Measurements from ENCODE around the gene TSPAN11. TPM values are rescaled to one million over a fixed set of nuclear protein-coding genes. Genes with fewer than 3 reads are reported as not detected.

The TSPAN11 gene
- total RNA-seq, 1 experiment from 2014 or later: 4.6 TPM

GRCh38 chr12:30882706-30883105, 43.8 kb upstream of the TSPAN11 start:
- ATAC-seq (no peak), DNase-seq (ENCODE audit: low spot score) (no peak)
- Mint-ChIP-seq H3K36me3 (peaks cover 14% of the 10 kb centered on the region), H3K9me3 (peaks cover 17% of the 10 kb centered on the region), H3K27ac (no peak overlapping the region), H3K27me3 (ENCODE audit: low read depth) (peaks cover 29% of the 10 kb centered on the region), H3K4me1 (peaks cover 6% of the 10 kb centered on the region; the same call in 1 of the 2 replicates), H3K4me3 (no peak overlapping the region)
- no peak for TF ChIP-seq CBFB (CRISPR knock-in tag; IDR thresholded peaks at IDR 0.05; ENCODE audit: low read depth)
- no peak for TF ChIP-seq IRF2 (CRISPR knock-in tag; IDR thresholded peaks at IDR 0.05; ENCODE audit: borderline replicate concordance, low read depth)
- TF ChIP-seq ZNF396 (CRISPR knock-in tag; IDR thresholded peaks at IDR 0.05; ENCODE audit: borderline replicate concordance): no peak
- no peak for TF ChIP-seq ZMAT4 (CRISPR knock-in tag; IDR thresholded peaks at IDR 0.05)
- POLR2A ChIA-PET: no interaction called here
- CTCF ChIA-PET: interaction anchor here (0.8 to 2.4 kb wide), 6 partner anchors 32 to 114 kb away, joined by 3 to 9 read pairs (median 4); partner anchors contain the start of gene TSPAN11

GRCh38 chr12:30884799-30885198, 41.7 kb upstream of the TSPAN11 start:
- peaks cover 27% of the 10 kb centered on the region for H3K27me3 Mint-ChIP-seq (ENCODE audit: low read depth)
- CTCF ChIA-PET: interaction anchor here (1.0 kb wide), 1 partner anchor 101 kb away, joined by 5 read pairs; no protein-coding TSS in a partner anchor

GRCh38 chr12:30885321-30885720, 41.2 kb upstream of the TSPAN11 start:
- peaks cover 28% of the 10 kb centered on the region for H3K9me3 Mint-ChIP-seq
- H3K36me3 Mint-ChIP-seq: peaks cover 23% of the 10 kb centered on the region
- no peak overlapping the region for H3K4me3 Mint-ChIP-seq
- ChIA-PET CTCF (interaction anchor here (0.8 kb wide), 1 partner anchor 37 kb away, joined by 3 read pairs; no protein-coding TSS in a partner anchor), POLR2A (no interaction called here)
- DNase-seq (ENCODE audit: low spot score) (no peak), ATAC-seq (no peak)
- H3K27me3 Mint-ChIP-seq (ENCODE audit: low read depth): peaks cover 27% of the 10 kb centered on the region
- H3K27ac Mint-ChIP-seq: no peak overlapping the region
- no peaks in the 10 kb centered on the region for H3K4me1 Mint-ChIP-seq
- TF ChIP-seq, protein P1, sequence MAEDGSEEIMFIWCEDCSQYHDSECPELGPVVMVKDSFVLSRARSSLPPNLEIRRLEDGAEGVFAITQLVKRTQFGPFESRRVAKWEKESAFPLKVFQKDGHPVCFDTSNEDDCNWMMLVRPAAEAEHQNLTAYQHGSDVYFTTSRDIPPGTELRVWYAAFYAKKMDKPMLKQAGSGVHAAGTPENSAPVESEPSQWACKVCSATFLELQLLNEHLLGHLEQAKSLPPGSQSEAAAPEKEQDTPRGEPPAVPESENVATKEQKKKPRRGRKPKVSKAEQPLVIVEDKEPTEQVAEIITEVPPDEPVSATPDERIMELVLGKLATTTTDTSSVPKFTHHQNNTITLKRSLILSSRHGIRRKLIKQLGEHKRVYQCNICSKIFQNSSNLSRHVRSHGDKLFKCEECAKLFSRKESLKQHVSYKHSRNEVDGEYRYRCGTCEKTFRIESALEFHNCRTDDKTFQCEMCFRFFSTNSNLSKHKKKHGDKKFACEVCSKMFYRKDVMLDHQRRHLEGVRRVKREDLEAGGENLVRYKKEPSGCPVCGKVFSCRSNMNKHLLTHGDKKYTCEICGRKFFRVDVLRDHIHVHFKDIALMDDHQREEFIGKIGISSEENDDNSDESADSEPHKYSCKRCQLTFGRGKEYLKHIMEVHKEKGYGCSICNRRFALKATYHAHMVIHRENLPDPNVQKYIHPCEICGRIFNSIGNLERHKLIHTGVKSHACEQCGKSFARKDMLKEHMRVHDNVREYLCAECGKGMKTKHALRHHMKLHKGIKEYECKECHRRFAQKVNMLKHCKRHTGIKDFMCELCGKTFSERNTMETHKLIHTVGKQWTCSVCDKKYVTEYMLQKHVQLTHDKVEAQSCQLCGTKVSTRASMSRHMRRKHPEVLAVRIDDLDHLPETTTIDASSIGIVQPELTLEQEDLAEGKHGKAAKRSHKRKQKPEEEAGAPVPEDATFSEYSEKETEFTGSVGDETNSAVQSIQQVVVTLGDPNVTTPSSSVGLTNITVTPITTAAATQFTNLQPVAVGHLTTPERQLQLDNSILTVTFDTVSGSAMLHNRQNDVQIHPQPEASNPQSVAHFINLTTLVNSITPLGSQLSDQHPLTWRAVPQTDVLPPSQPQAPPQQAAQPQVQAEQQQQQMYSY (CRISPR knock-in tag; IDR thresholded peaks at IDR 0.05): no peak
- TF ChIP-seq RORB (CRISPR knock-in tag; IDR thresholded peaks at IDR 0.05) (no peak), NR2C2 (CRISPR knock-in tag; IDR thresholded peaks at IDR 0.05) (no peak), STAT6 (CRISPR knock-in tag; conservative IDR thresholded peaks at IDR 0.05; ENCODE audit: low read depth) (no peak), ZNF138 (CRISPR knock-in tag; conservative IDR thresholded peaks at IDR 0.05) (no peak), TEAD1 (CRISPR knock-in tag; IDR thresholded peaks at IDR 0.05) (no peak), ZNF423 (CRISPR knock-in tag; IDR thresholded peaks at IDR 0.05) (no peak)

More at GRCh38 chr12:30884799-30885198, 41.7 kb upstream of the TSPAN11 start:
- H3K9me3 Mint-ChIP-seq: peaks cover 23% of the 10 kb centered on the region
- no peak overlapping the region for H3K4me3 Mint-ChIP-seq
- ATAC-seq (no peak), DNase-seq (ENCODE audit: low spot score) (no peak)
- POLR2A ChIA-PET: no interaction called here
- H3K36me3 Mint-ChIP-seq: peaks cover 19% of the 10 kb centered on the region
- H3K27ac Mint-ChIP-seq: no peak overlapping the region
- TF ChIP-seq NR1H2 (CRISPR knock-in tag; IDR thresholded peaks at IDR 0.05): no peak
- no peak for TF ChIP-seq ZNF281 (CRISPR knock-in tag; IDR thresholded peaks at IDR 0.05)
- TF ChIP-seq NFE2L1 (CRISPR knock-in tag; IDR thresholded peaks at IDR 0.05): no peak
- TF ChIP-seq, protein P2, sequence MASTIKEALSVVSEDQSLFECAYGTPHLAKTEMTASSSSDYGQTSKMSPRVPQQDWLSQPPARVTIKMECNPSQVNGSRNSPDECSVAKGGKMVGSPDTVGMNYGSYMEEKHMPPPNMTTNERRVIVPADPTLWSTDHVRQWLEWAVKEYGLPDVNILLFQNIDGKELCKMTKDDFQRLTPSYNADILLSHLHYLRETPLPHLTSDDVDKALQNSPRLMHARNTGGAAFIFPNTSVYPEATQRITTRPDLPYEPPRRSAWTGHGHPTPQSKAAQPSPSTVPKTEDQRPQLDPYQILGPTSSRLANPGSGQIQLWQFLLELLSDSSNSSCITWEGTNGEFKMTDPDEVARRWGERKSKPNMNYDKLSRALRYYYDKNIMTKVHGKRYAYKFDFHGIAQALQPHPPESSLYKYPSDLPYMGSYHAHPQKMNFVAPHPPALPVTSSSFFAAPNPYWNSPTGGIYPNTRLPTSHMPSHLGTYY (CRISPR knock-in tag; IDR thresholded peaks at IDR 0.05): no peak
- no peak for TF ChIP-seq TEAD4 (CRISPR knock-in tag; IDR thresholded peaks at IDR 0.05)
- TF ChIP-seq ZNF423 (CRISPR knock-in tag; IDR thresholded peaks at IDR 0.05): no peak
- TF ChIP-seq, protein P3, sequence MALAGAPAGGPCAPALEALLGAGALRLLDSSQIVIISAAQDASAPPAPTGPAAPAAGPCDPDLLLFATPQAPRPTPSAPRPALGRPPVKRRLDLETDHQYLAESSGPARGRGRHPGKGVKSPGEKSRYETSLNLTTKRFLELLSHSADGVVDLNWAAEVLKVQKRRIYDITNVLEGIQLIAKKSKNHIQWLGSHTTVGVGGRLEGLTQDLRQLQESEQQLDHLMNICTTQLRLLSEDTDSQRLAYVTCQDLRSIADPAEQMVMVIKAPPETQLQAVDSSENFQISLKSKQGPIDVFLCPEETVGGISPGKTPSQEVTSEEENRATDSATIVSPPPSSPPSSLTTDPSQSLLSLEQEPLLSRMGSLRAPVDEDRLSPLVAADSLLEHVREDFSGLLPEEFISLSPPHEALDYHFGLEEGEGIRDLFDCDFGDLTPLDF (CRISPR knock-in tag; IDR thresholded peaks at IDR 0.05): no peak
- no peak for TF ChIP-seq NR3C1 (CRISPR knock-in tag; conservative IDR thresholded peaks at IDR 0.05; ENCODE audit: low read depth)
- no peak for TF ChIP-seq ZNF121 (CRISPR knock-in tag; IDR thresholded peaks at IDR 0.05)
- H3K4me1 Mint-ChIP-seq: peaks cover 4% of the 10 kb centered on the region; the same call in 1 of the 2 replicates
